Nephron progenitor cell (in vitro differentiated cells): ENCODE measurements around the gene FIGNL1.
"Not testable (repeated sequence)": the region's sequence is repeated elsewhere in the genome, so short reads cannot be mapped to it uniquely, and the experiment has no call there.

Experiments
- DNase-seq: peaks from one replicate; pipeline ENCODE4 v3.0.0; 2021
- H3K27ac Mint-ChIP-seq: 2 replicates; pipeline ENCODE4 v1.8.0; 2021; ENCODE audit warnings: mild to moderate bottlenecking, moderate library complexity, mixed read lengths
- H3K27me3 Mint-ChIP-seq: 2 replicates; pipeline ENCODE4 v1.8.0; 2021; ENCODE audit warnings: mild to moderate bottlenecking, low read depth, mixed read lengths; ENCODE audit not compliant: poor library complexity
- H3K36me3 Mint-ChIP-seq: 2 replicates; pipeline ENCODE4 v1.8.0; 2021; ENCODE audit warnings: low read depth, mixed read lengths
- H3K4me1 Mint-ChIP-seq: 2 replicates; pipeline ENCODE4 v1.8.0; 2021; ENCODE audit warnings: mixed read lengths
- H3K4me3 Mint-ChIP-seq: 2 replicates; pipeline ENCODE4 v1.8.0; 2021; ENCODE audit warnings: mild to moderate bottlenecking, moderate library complexity, mixed read lengths
- H3K9me3 Mint-ChIP-seq: 2 replicates; pipeline ENCODE4 v1.8.0; 2021; ENCODE audit warnings: mild to moderate bottlenecking, moderate library complexity, mixed read lengths
- TF ChIP-seq, protein P1 (sequence below): fragments of 200-600 bp; sonication (generic); IDR thresholded peaks from 2 replicates; pipeline ENCODE4 v1.5.0; 2021; ENCODE audit warnings: antibody characterized with exemption

Gene FIGNL1

DNA sequence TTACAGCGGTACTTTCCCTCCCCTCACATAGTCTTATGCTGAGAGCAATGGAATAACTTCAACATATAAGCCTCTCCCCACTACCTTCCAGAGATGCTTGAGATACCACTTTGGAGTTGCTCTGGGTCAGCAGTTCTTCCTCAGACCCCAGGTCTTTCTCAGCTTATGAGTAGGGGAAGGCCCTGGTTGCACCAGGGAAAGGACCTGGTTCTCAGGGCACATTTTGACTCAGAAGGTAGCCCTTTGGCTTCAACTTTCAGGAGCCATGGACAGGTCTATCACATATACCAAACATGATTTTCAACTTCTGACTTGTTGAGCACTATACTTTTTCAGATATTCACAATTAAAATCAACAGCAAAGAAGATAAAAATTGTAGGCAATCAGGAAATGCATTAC, 11.5 kb upstream of the FIGNL1 start:
- Mint-ChIP-seq H3K4me3 (no peak overlapping the region), H3K27me3 (peaks cover 15% of the 10 kb centered on the region), H3K36me3 (no peaks in the 10 kb centered on the region), H3K4me1 (no peaks in the 10 kb centered on the region), H3K27ac (no peak overlapping the region), H3K9me3 (peaks cover 26% of the 10 kb centered on the region)
- no peak for DNase-seq
- TF ChIP-seq, protein P1, sequence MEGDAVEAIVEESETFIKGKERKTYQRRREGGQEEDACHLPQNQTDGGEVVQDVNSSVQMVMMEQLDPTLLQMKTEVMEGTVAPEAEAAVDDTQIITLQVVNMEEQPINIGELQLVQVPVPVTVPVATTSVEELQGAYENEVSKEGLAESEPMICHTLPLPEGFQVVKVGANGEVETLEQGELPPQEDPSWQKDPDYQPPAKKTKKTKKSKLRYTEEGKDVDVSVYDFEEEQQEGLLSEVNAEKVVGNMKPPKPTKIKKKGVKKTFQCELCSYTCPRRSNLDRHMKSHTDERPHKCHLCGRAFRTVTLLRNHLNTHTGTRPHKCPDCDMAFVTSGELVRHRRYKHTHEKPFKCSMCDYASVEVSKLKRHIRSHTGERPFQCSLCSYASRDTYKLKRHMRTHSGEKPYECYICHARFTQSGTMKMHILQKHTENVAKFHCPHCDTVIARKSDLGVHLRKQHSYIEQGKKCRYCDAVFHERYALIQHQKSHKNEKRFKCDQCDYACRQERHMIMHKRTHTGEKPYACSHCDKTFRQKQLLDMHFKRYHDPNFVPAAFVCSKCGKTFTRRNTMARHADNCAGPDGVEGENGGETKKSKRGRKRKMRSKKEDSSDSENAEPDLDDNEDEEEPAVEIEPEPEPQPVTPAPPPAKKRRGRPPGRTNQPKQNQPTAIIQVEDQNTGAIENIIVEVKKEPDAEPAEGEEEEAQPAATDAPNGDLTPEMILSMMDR, result no peak

DNA sequence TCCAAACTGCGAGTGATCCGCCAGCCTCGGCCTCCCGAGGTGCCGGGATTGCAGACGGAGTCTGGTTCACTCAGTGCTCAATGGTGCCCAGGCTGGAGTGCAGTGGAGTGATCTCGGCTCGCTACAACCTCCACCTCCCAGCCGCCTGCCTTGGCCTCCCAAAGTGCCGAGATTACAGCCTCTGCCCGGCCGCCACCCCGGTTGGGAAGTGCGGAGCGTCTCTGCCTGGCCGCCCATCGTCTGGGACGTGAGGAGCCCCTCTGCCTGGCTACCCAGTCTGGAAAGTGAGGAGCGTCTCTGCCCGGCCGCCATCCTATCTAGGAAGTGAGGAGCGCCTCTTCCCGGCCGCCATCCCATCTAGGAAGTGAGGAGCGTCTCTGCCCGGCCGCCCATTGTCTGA, 9.0 kb upstream of the FIGNL1 start:
- not testable (repeated sequence) for H3K27ac Mint-ChIP-seq, H3K36me3 Mint-ChIP-seq, H3K4me3 Mint-ChIP-seq, DNase-seq, H3K4me1 Mint-ChIP-seq
- peaks cover 26% of the 10 kb centered on the region for H3K9me3 Mint-ChIP-seq
- H3K27me3 Mint-ChIP-seq, result peaks cover 21% of the 10 kb centered on the region

DNA sequence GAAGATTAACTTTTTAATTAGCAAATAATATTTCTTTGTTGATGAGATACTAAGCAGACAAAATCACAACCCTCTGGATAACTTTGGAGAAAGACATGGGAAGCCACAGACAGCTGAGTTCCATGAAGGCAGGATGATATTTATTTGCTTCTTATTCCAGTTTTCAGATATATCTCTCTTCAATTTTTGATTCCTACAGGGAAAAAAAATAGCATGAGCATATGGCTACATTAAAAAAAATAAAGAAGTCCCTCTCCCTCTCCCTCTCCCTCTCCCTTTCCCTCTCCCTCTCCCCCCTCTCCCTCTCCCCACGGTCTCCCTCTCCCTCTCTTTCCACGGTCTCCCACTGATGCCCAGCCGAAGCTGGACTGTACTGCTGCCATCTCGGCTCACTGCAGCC, 8.5 kb upstream of the FIGNL1 start:
- not testable (repeated sequence) for H3K4me1 Mint-ChIP-seq, H3K36me3 Mint-ChIP-seq, H3K27ac Mint-ChIP-seq, DNase-seq, H3K4me3 Mint-ChIP-seq
- Mint-ChIP-seq H3K27me3 (peaks cover 25% of the 10 kb centered on the region), H3K9me3 (peaks cover 26% of the 10 kb centered on the region)

DNA sequence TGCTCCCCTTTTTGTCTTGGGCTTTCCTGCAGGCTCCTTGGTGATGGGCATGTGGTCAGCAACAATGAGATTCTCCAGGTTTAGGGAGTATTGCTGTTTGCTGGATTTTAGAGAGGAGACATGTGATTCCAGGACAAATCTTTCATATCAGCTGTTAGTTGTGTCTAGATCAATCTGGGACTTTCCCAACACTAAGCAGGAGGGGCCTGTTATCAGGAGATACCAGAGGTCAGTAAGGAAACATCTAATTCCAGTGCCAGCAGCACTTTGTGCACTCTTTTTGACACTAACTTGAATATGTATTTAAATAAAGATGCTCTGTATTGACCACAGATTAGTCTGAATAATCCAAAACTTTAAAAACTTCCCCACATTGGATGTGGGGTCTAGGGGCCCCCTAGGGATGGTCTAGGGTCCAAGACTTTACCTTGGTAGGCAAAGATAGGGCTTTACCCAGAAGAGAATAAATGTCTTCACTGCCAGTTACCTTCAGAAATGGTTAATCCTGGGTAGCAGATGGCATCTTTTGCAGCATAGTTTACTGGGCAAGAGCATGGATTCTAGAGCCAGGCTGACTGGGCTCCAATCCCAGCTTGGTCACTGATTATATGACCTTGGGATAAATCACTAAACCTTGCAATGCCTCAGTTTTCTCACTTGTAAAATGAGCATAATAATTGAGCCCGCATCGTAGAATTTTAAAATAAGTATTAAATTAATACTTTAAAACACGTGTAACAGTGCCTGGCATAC, 6.4 kb upstream of the FIGNL1 start:
- no peak overlapping the region for H3K27ac Mint-ChIP-seq
- no peaks in the 10 kb centered on the region for H3K4me1 Mint-ChIP-seq
- TF ChIP-seq, protein P1, result no peak
- H3K4me3 Mint-ChIP-seq, result no peak overlapping the region
- H3K27me3 Mint-ChIP-seq, result peaks cover 31% of the 10 kb centered on the region
- peaks cover 21% of the 10 kb centered on the region for H3K9me3 Mint-ChIP-seq
- no peak for DNase-seq
- H3K36me3 Mint-ChIP-seq, result no peaks in the 10 kb centered on the region

DNA sequence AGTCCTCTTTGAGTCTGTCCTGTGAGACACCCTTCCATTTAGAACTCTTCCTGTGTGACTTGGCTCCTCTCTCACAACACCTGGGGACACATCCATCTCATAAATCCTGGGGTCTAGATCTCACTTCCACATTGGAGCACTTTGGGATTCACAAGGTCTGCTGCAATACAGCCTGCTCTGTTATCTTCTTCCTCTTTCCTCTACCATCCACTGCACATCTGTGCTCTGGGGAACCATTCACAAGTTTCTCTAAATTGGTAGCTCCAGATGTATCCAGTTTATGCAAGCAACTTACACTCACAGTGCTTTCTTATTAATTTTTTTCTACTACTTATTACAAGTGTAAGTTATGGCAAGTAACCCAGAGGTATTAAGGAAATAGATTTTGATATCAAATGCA, 5.5 kb upstream of the FIGNL1 start:
- peaks cover 31% of the 10 kb centered on the region for H3K27me3 Mint-ChIP-seq
- no peak overlapping the region for H3K4me3 Mint-ChIP-seq
- peaks cover 15% of the 10 kb centered on the region for H3K9me3 Mint-ChIP-seq
- no peaks in the 10 kb centered on the region for H3K36me3 Mint-ChIP-seq
- H3K27ac Mint-ChIP-seq, result no peak overlapping the region
- no peak for DNase-seq
- no peaks in the 10 kb centered on the region for H3K4me1 Mint-ChIP-seq
- TF ChIP-seq, protein P1, result no peak

DNA sequence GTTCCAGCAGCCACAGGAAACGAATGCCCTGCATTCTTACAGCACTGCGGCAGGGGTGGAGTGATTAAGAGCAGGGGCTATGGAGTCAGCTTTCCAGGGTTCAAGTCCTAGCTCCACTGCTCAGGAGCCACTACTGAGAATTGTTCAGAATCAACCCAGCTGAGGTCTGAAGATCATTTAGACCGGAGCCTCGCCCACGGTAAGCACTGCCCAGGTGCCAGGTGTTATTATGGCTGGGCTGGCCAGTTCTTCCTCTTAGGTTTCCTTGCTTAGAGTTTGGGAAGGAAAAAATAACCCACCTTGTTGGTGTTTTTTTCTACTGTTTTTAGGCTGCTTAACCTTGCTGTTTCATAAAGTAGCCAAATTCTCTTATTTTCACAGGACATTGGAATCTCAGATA, 4.8 kb upstream of the FIGNL1 start:
- Mint-ChIP-seq H3K4me3 (no peak overlapping the region), H3K4me1 (no peaks in the 10 kb centered on the region), H3K27ac (no peak overlapping the region), H3K9me3 (peaks cover 15% of the 10 kb centered on the region), H3K36me3 (no peaks in the 10 kb centered on the region), H3K27me3 (peaks cover 31% of the 10 kb centered on the region)
- DNase-seq, result no peak
- TF ChIP-seq, protein P1, result no peak

DNA sequence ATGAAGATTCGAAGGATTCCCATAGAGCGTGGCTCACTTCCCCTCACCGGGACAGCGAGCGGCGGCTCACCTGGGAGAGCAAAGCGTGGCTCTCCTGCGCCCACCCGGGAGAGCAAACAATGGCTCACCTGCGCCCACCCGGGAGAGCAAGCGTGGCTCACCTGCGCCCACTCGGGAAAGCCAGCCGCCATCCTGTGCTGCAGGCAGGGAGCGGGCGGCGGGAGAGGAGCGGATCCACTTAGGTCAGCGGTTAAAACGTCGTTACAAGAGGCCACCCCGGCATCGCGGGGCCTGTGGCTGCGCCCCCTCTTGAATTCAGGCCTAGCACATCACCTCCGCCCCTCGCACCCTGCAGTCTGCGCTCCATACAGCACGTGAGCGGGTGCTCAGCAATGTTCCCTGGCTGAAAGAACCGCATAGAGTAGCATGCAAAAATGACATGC, 461 bp upstream of the FIGNL1 start:
- H3K9me3 Mint-ChIP-seq, result no peaks in the 10 kb centered on the region
- H3K4me1 Mint-ChIP-seq, result peaks cover 9% of the 10 kb centered on the region
- H3K36me3 Mint-ChIP-seq, result peaks cover 16% of the 10 kb centered on the region
- DNase-seq, result no peak
- H3K27ac Mint-ChIP-seq, result no peak overlapping the region
- TF ChIP-seq, protein P1, result no peak
- H3K4me3 Mint-ChIP-seq, result peak overlapping the region; percentile 84
- peaks cover 20% of the 10 kb centered on the region for H3K27me3 Mint-ChIP-seq
